ENCODE measurements around the gene ZBTB8A.
A peak's percentile ranks its signal among the peaks of the same experiment; 100 is the strongest.
"Not testable (repeated sequence)": the region's sequence is repeated elsewhere in the genome, so short reads cannot be mapped to it uniquely, and the experiment has no call there.

ZBTB8A gene

GRCh38 chr1:32639489-32640075 lies 100.4 kb downstream of the ZBTB8A start:
- Histone ChIP-seq H3K27me3 (ENCODE audit: control insufficient read depth in 1 of 2, insufficient read depth in 2 of 2, low read length in 2 of 2) (no peaks in the 10 kb centered on the region), H3K9me3 (ENCODE audit: control insufficient read depth in 2 of 2, low read length in 2 of 2) (no peaks in the 10 kb centered on the region), H3K9ac (ENCODE audit: low read length in 2 of 2) (no peak overlapping the region)

GRCh38 chr1:32642292-32642827 lies 103.1 kb downstream of the ZBTB8A start:
- H3K27me3 ChIP-seq (ENCODE audit: control insufficient read depth in 1 of 2, insufficient read depth in 2 of 2, low read length in 2 of 2); H3K4me1 ChIP-seq (ENCODE audit: control insufficient read depth, insufficient read depth, low read length); H3K36me3 ChIP-seq (ENCODE audit: control insufficient read depth in 2 of 2, insufficient read depth in 2 of 2, low read length in 2 of 2); H3K4me3 ChIP-seq (ENCODE audit: low read length in 2 of 2); H3K9me3 ChIP-seq (ENCODE audit: control insufficient read depth in 2 of 2, low read length in 2 of 2); H3K9ac ChIP-seq (ENCODE audit: low read length in 2 of 2); H3K27ac ChIP-seq (ENCODE audit: low read length): not testable (repeated sequence)

More at GRCh38 chr1:32639489-32640075, 100.4 kb downstream of the ZBTB8A start:
- H3K4me1 ChIP-seq (ENCODE audit: control insufficient read depth, insufficient read depth, low read length), result no peaks in the 10 kb centered on the region
- peaks cover 0 to 2% of the 10 kb centered on the region in 2 donors for H3K36me3 ChIP-seq (ENCODE audit: control insufficient read depth in 2 of 2, insufficient read depth in 2 of 2, low read length in 2 of 2)
- no peak overlapping the region for H3K4me3 ChIP-seq (ENCODE audit: low read length in 2 of 2)
- no peak overlapping the region for H3K27ac ChIP-seq (ENCODE audit: low read length)

- H3K36me3 ChIP-seq (ENCODE audit: control insufficient read depth in 2 of 2, insufficient read depth in 2 of 2, low read length in 2 of 2), result no peaks in the 10 kb centered on the region
- H3K27ac ChIP-seq (ENCODE audit: low read length), result no peak overlapping the region
- H3K27me3 ChIP-seq (ENCODE audit: control insufficient read depth in 1 of 2, insufficient read depth in 2 of 2, low read length in 2 of 2), result no peaks in the 10 kb centered on the region
- peaks cover 3% of the 10 kb centered on the region for H3K4me1 ChIP-seq (ENCODE audit: control insufficient read depth, insufficient read depth, low read length)
- no peak overlapping the region for H3K4me3 ChIP-seq (ENCODE audit: low read length in 2 of 2)
- H3K9me3 ChIP-seq (ENCODE audit: control insufficient read depth in 2 of 2, low read length in 2 of 2), result no peaks in the 10 kb centered on the region
- H3K9ac ChIP-seq (ENCODE audit: low read length in 2 of 2), result no peak overlapping the region
Observed at GRCh38 chr1:32644426-32644825, 105.2 kb downstream of the ZBTB8A start.

GRCh38 chr1:32647308-32648134 lies 108.3 kb downstream of the ZBTB8A start:
- Histone ChIP-seq H3K4me1 (ENCODE audit: control insufficient read depth, insufficient read depth, low read length) (peaks cover 21% of the 10 kb centered on the region), H3K9me3 (ENCODE audit: control insufficient read depth in 2 of 2, low read length in 2 of 2) (no peaks in the 10 kb centered on the region), H3K27ac (ENCODE audit: low read length) (no peak overlapping the region), H3K36me3 (ENCODE audit: control insufficient read depth in 2 of 2, insufficient read depth in 2 of 2, low read length in 2 of 2) (no peaks in the 10 kb centered on the region), H3K9ac (ENCODE audit: low read length in 2 of 2) (no peak overlapping the region), H3K27me3 (ENCODE audit: control insufficient read depth in 1 of 2, insufficient read depth in 2 of 2, low read length in 2 of 2) (no peaks in the 10 kb centered on the region), H3K4me3 (ENCODE audit: low read length in 2 of 2) (no peak overlapping the region)

- no peaks in the 10 kb centered on the region for H3K27me3 ChIP-seq (ENCODE audit: control insufficient read depth in 1 of 2, insufficient read depth in 2 of 2, low read length in 2 of 2)
- no peaks in the 10 kb centered on the region for H3K9me3 ChIP-seq (ENCODE audit: control insufficient read depth in 2 of 2, low read length in 2 of 2)
- H3K4me3 ChIP-seq (ENCODE audit: low read length in 2 of 2), result peak within 1 kb of the TSS; percentile 94 to 98
- peaks cover 1 to 7% of the 10 kb centered on the region in 2 donors for H3K36me3 ChIP-seq (ENCODE audit: control insufficient read depth in 2 of 2, insufficient read depth in 2 of 2, low read length in 2 of 2)
- peaks cover 35% of the 10 kb centered on the region for H3K4me1 ChIP-seq (ENCODE audit: control insufficient read depth, insufficient read depth, low read length)
- peak within 1 kb of the TSS; percentile 100 for H3K27ac ChIP-seq (ENCODE audit: low read length)
- H3K9ac ChIP-seq (ENCODE audit: low read length in 2 of 2), result peak within 1 kb of the TSS; percentile 97 to 98
Observed at GRCh38 chr1:32650248-32650751, 111.1 kb downstream of the ZBTB8A start, which contains the start of gene ZBTB8OS. Gene ZBTB8OS (minus strand): TSS chr1:32650550. CDS start chr1:32650529, 21 bp downstream.

- H3K4me3 ChIP-seq (ENCODE audit: low read length in 2 of 2), result peak within 1 kb of the TSS; percentile 94 to 98
- peaks cover 35% of the 10 kb centered on the region for H3K4me1 ChIP-seq (ENCODE audit: control insufficient read depth, insufficient read depth, low read length)
- H3K9ac ChIP-seq (ENCODE audit: low read length in 2 of 2), result peak within 1 kb of the TSS; percentile 97 to 98
- H3K36me3 ChIP-seq (ENCODE audit: control insufficient read depth in 2 of 2, insufficient read depth in 2 of 2, low read length in 2 of 2), result peaks cover 6 to 8% of the 10 kb centered on the region in 2 donors
- H3K27ac ChIP-seq (ENCODE audit: low read length), result peak within 1 kb of the TSS; percentile 100
- no peaks in the 10 kb centered on the region for H3K9me3 ChIP-seq (ENCODE audit: control insufficient read depth in 2 of 2, low read length in 2 of 2)
- H3K27me3 ChIP-seq (ENCODE audit: control insufficient read depth in 1 of 2, insufficient read depth in 2 of 2, low read length in 2 of 2), result no peaks in the 10 kb centered on the region
Observed at GRCh38 chr1:32650752-32651460, 111.7 kb downstream of the ZBTB8A start, which contains the start of gene RBBP4. Gene RBBP4 (plus strand): TSS chr1:32651208. CDS start chr1:32651307, 99 bp downstream.

GRCh38 chr1:32651461-32652073 lies 112.3 kb downstream of the ZBTB8A start:
- H3K9ac ChIP-seq (ENCODE audit: low read length in 2 of 2), result peak overlapping the region; percentile 89 to 97
- peak overlapping the region; percentile 75 to 86 for H3K4me3 ChIP-seq (ENCODE audit: low read length in 2 of 2)
- no peaks in the 10 kb centered on the region for H3K27me3 ChIP-seq (ENCODE audit: control insufficient read depth in 1 of 2, insufficient read depth in 2 of 2, low read length in 2 of 2)
- peaks cover 6 to 8% of the 10 kb centered on the region in 2 donors for H3K36me3 ChIP-seq (ENCODE audit: control insufficient read depth in 2 of 2, insufficient read depth in 2 of 2, low read length in 2 of 2)
- H3K27ac ChIP-seq (ENCODE audit: low read length), result peak overlapping the region; percentile 100
- peaks cover 35% of the 10 kb centered on the region for H3K4me1 ChIP-seq (ENCODE audit: control insufficient read depth, insufficient read depth, low read length)
- H3K9me3 ChIP-seq (ENCODE audit: control insufficient read depth in 2 of 2, low read length in 2 of 2), result no peaks in the 10 kb centered on the region

GRCh38 chr1:32652244-32652962 lies 113.2 kb downstream of the ZBTB8A start:
- H3K36me3 ChIP-seq (ENCODE audit: control insufficient read depth in 2 of 2, insufficient read depth in 2 of 2, low read length in 2 of 2), result peaks cover 10 to 15% of the 10 kb centered on the region in 2 donors
- H3K27ac ChIP-seq (ENCODE audit: low read length), result no peak overlapping the region
- H3K4me1 ChIP-seq (ENCODE audit: control insufficient read depth, insufficient read depth, low read length), result peaks cover 35% of the 10 kb centered on the region
- peak overlapping the region in 1 of 2 donors; percentile 97 for H3K9ac ChIP-seq (ENCODE audit: low read length in 2 of 2)
- peak overlapping the region; percentile 75 to 86 for H3K4me3 ChIP-seq (ENCODE audit: low read length in 2 of 2)
- no peaks in the 10 kb centered on the region for H3K9me3 ChIP-seq (ENCODE audit: control insufficient read depth in 2 of 2, low read length in 2 of 2)
- no peaks in the 10 kb centered on the region for H3K27me3 ChIP-seq (ENCODE audit: control insufficient read depth in 1 of 2, insufficient read depth in 2 of 2, low read length in 2 of 2)

Measured in stomach smooth muscle (tissue), 2 donors.